CD14-positive monocyte (primary cell): ENCODE measurements around the gene GRIN1. TPM values are rescaled to one million over a fixed set of nuclear protein-coding genes. Genes with fewer than 3 reads are reported as not detected.

ENCODE experiments used
- DNase-seq, 3 donors: peaks; one replicate each; pipeline ENCODE4 v3.0.0-alpha.2; 2011 to 2022
- H2AFZ ChIP-seq: 2 replicates; pipeline ENCODE4 v1.6.0; 2012; ENCODE audit warnings: mild to moderate bottlenecking, low read depth, low read length, inconsistent platforms; ENCODE audit not compliant: insufficient read depth, poor library complexity, severe bottlenecking
- H3K27ac ChIP-seq, 2 donors: 1 replicate in 1 of 2; 2 replicates in 1 of 2; pipeline ENCODE4 v1.5.1; 2012 to 2013; ENCODE audit warnings: low read length in 2 of 2, control low read depth in 1 of 2, inconsistent platforms in 1 of 2, low read depth in 1 of 2, mild to moderate bottlenecking in 1 of 2
- H3K27me3 ChIP-seq, 2 donors: one replicate each; pipeline versions ENCODE4 v1.6.0 to v1.6.1; 2011 to 2013; ENCODE audit warnings: low read length in 2 of 2; ENCODE audit not compliant: control insufficient read depth in 2 of 2, insufficient read depth in 2 of 2
- H3K36me3 ChIP-seq, 2 donors: replicated peaks in 1 of 2; 1 replicate in 1 of 2; 2 replicates in 1 of 2; pipeline versions ENCODE4 v1.5.1 to v1.6.1; 2012 to 2013; ENCODE audit warnings: low read length in 2 of 2, control low read depth in 1 of 2, inconsistent platforms in 1 of 2, mild to moderate bottlenecking in 1 of 2; ENCODE audit not compliant: insufficient read depth in 2 of 2, control insufficient read depth in 1 of 2
- H3K4me1 ChIP-seq, 2 donors: 1 replicate in 1 of 2; 2 replicates in 1 of 2; pipeline versions ENCODE4 v1.5.1 to v1.6.1; 2012 to 2013; ENCODE audit warnings: low read length in 2 of 2, control low read depth in 1 of 2, inconsistent platforms in 1 of 2, mild to moderate bottlenecking in 1 of 2, moderate library complexity in 1 of 2; ENCODE audit not compliant: insufficient read depth in 2 of 2, control insufficient read depth in 1 of 2
- H3K4me2 ChIP-seq: replicated peaks from 2 replicates; pipeline ENCODE3; 2012; ENCODE audit warnings: low read length, moderate library complexity, mild to moderate bottlenecking; ENCODE audit not compliant: poor library complexity, severe bottlenecking; ENCODE audit errors: extremely low read depth
- H3K4me3 ChIP-seq, 3 experiments: fragments of 200-600 bp in 1 of 3; sonication (generic) in 1 of 3; replicated peaks in 1 of 3; 1 replicate in 2 of 3; 2 replicates in 1 of 3; pipeline ENCODE4 v1.5.1; 2011 to 2013; ENCODE audit warnings: low read length in 3 of 3, mild to moderate bottlenecking in 3 of 3, control low read depth in 2 of 3, low read depth in 2 of 3, inconsistent platforms in 1 of 3, moderate library complexity in 1 of 3
- H3K79me2 ChIP-seq: 2 replicates; pipeline ENCODE4 v1.6.0; 2012; ENCODE audit warnings: mild to moderate bottlenecking, control low read depth, inconsistent platforms, low read length, moderate library complexity; ENCODE audit not compliant: insufficient read depth
- H3K9ac ChIP-seq: 2 replicates; pipeline ENCODE4 v1.6.0; 2017; ENCODE audit warnings: low read length, mild to moderate bottlenecking; ENCODE audit not compliant: insufficient read depth, poor library complexity, severe bottlenecking
- H3K9me3 ChIP-seq, 2 donors: replicated peaks in 1 of 2; 1 replicate in 1 of 2; 2 replicates in 1 of 2; pipeline versions ENCODE4 v1.5.1 to v1.6.1; 2012 to 2013; ENCODE audit warnings: low read length in 2 of 2, control low read depth in 1 of 2; ENCODE audit not compliant: control insufficient read depth in 1 of 2, insufficient read depth in 1 of 2
- H4K20me1 ChIP-seq: 2 replicates; pipeline ENCODE4 v1.6.0; 2012; ENCODE audit warnings: mild to moderate bottlenecking, low read length, control low read depth, moderate library complexity; ENCODE audit not compliant: insufficient read depth
- H3K27ac Mint-ChIP-seq, 7 donors: one replicate each; pipeline ENCODE4 v1.8.0; 2020; ENCODE audit warnings: mild to moderate bottlenecking in 7 of 7, mixed read lengths in 7 of 7, moderate library complexity in 6 of 7, inconsistent platforms in 2 of 7
- H3K27me3 Mint-ChIP-seq, 3 donors: one replicate each; pipeline ENCODE4 v1.8.0; 2021 to 2022; ENCODE audit warnings: low read depth in 3 of 3, mild to moderate bottlenecking in 3 of 3, mixed read lengths in 3 of 3, moderate library complexity in 3 of 3, inconsistent platforms in 1 of 3
- H3K36me3 Mint-ChIP-seq, 2 donors: one replicate each; pipeline ENCODE4 v1.8.0; 2020; ENCODE audit warnings: mixed read lengths in 2 of 2, inconsistent platforms in 1 of 2, mild to moderate bottlenecking in 1 of 2
- H3K4me1 Mint-ChIP-seq: one replicate; pipeline ENCODE4 v1.8.0; 2020; ENCODE audit warnings: mild to moderate bottlenecking, mixed read lengths
- H3K4me3 Mint-ChIP-seq, 2 donors: one replicate each; pipeline ENCODE4 v1.8.0; 2020; ENCODE audit warnings: mild to moderate bottlenecking in 2 of 2, mixed read lengths in 2 of 2, moderate library complexity in 1 of 2
- H3K9me3 Mint-ChIP-seq, 7 donors: one replicate each; pipeline ENCODE4 v1.8.0; 2020 to 2022; ENCODE audit warnings: mixed read lengths in 7 of 7, mild to moderate bottlenecking in 6 of 7, moderate library complexity in 6 of 7, inconsistent platforms in 2 of 7
- WGBS: methylation state at CpG from one replicate; pipeline ENCODE4 v1.1.5; 2013; ENCODE audit warnings: missing lambda C conversion rate; ENCODE audit not compliant: insufficient coverage; 5-methylcytosine and 5-hydroxymethylcytosine counted together
- intact Hi-C, 2 donors: fragments of 100-400 bp; cut with micrococcal nuclease; formaldehyde crosslinking; loops; one replicate each; pipeline versions ENCODE4 v1.15.0 to v1.15.1; 2023
- polyA plus RNA-seq, 3 donors: library from polyadenylated mRNA; depleted of rRNA in 1 of 3; unstranded in 2 of 3; stranded (reverse) in 1 of 3; fragments of 300-500 nt in 2 of 3; fragments of >200 nt in 1 of 3; fragmentation: Illumina TruSeq in 2 of 3; gene quantifications; 1 replicate in 2 of 3; 2 replicates in 1 of 3; pipeline ENCODE4 v1.2.3, GENCODE V29; 2012 to 2021
- TF ChIP-seq, protein P1 (sequence below): fragments of 200-600 bp; IDR thresholded peaks from one replicate; pipeline ENCODE4 v1.8.0; 2022; ENCODE audit warnings: antibody characterized with exemption, mild to moderate bottlenecking

GRIN1 gene
- polyA plus RNA-seq, 3 donors: not detected

DNA sequence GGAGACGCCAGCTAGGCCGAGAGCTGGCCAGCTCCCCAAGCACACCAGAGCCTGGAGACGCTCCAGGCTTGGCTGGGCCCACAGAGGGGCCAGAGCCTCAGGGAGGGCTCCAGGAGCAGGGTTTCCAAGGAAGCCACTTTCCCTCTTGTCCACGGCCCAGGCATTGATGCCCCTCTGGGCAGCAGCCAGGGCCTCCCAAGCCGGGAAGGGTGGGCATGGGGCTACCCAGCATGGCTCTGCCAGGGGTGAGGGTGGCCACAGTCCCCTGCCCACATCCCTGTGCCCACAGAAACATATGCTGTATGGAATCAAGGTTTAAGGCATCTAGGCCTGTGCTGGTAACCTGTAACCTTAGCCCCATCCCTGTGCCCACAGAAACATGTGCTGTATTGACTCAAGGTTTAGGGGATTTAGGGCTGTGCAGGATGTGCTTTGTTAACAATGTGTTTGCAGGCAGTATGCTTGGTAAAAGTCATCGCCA, 22.9 kb upstream of the GRIN1 start:
- Mint-ChIP-seq H3K27ac (no peak overlapping the region), H3K4me1 (peaks cover 12% of the 10 kb centered on the region), H3K36me3 (peaks cover 5 to 15% of the 10 kb centered on the region in 2 donors), H3K27me3 (peaks cover 3 to 9% (median 6%) of the 10 kb centered on the region in 3 donors), H3K4me3 (no peak overlapping the region), H3K9me3 (peaks cover 0 to 3% (median 0%) of the 10 kb centered on the region in 7 donors)
- TF ChIP-seq, protein P1, sequence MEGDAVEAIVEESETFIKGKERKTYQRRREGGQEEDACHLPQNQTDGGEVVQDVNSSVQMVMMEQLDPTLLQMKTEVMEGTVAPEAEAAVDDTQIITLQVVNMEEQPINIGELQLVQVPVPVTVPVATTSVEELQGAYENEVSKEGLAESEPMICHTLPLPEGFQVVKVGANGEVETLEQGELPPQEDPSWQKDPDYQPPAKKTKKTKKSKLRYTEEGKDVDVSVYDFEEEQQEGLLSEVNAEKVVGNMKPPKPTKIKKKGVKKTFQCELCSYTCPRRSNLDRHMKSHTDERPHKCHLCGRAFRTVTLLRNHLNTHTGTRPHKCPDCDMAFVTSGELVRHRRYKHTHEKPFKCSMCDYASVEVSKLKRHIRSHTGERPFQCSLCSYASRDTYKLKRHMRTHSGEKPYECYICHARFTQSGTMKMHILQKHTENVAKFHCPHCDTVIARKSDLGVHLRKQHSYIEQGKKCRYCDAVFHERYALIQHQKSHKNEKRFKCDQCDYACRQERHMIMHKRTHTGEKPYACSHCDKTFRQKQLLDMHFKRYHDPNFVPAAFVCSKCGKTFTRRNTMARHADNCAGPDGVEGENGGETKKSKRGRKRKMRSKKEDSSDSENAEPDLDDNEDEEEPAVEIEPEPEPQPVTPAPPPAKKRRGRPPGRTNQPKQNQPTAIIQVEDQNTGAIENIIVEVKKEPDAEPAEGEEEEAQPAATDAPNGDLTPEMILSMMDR: no peak
- Histone ChIP-seq H2AFZ (no peak overlapping the region), H3K36me3 (peaks cover 20% of the 10 kb centered on the region in 2 donors), H3K4me1 (peaks cover 15 to 17% of the 10 kb centered on the region in 2 donors), H3K27ac (no peak overlapping the region), H3K79me2 (no peaks in the 10 kb centered on the region), H3K4me2 (no peak overlapping the region), H3K27me3 (peaks cover 0 to 3% of the 10 kb centered on the region in 2 donors), H3K9ac (no peak overlapping the region), H3K9me3 (no peaks in the 10 kb centered on the region), H3K4me3 (no peak overlapping the region), H4K20me1 (peaks cover 14% of the 10 kb centered on the region)
- no peak for DNase-seq
- intact Hi-C loops: loop anchor here in 1 of 2 donors (5.0 kb wide), 2 partner anchors 66 to 111 kb away; partner anchors contain the start of genes CYSRT1 and RNF224
- WGBS: 67% methylated on average over 3 of the region's 6 CpGs

DNA sequence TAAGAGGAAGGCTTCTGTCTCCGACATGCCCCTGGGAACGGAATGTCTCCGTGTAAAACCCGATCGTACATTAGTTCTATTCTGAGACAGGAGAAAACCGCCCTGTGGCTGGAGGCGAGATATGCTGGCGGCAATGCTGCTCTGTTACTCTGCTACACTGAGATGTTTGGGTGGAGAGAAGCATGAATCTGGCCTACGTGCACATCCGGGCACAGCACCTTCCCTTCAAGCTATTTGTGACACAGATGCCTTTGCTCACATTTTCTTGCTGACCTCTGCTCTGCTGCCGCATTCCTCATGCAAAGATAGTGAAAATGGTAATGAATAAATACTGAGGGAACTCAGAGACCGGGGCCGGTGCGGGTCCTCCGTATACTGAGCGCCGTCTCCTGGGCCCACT, 22.2 kb upstream of the GRIN1 start:
- peaks cover 13 to 15% of the 10 kb centered on the region in 2 donors for H3K36me3 ChIP-seq
- peaks cover 3 to 8% of the 10 kb centered on the region in 2 donors for H3K36me3 Mint-ChIP-seq
- no peak overlapping the region for H3K9ac ChIP-seq
- H3K4me3 ChIP-seq: no peak overlapping the region
- intact Hi-C loops: loop anchor here in 1 of 2 donors (5.0 kb wide), 2 partner anchors 66 to 111 kb away; partner anchors contain the start of genes CYSRT1 and RNF224
- TF ChIP-seq, protein P1: no peak
- no peak overlapping the region for H3K4me2 ChIP-seq
- H3K27ac ChIP-seq: no peak overlapping the region
- no peaks in the 10 kb centered on the region for H3K79me2 ChIP-seq
- peaks cover 0 to 3% (median 0%) of the 10 kb centered on the region in 7 donors for H3K9me3 Mint-ChIP-seq
- no peak overlapping the region for H3K4me3 Mint-ChIP-seq
- H3K27ac Mint-ChIP-seq: no peak overlapping the region
- H3K4me1 Mint-ChIP-seq: peaks cover 12% of the 10 kb centered on the region
- DNase-seq: no peak
- peaks cover 14% of the 10 kb centered on the region for H4K20me1 ChIP-seq
- peaks cover 15 to 17% of the 10 kb centered on the region in 2 donors for H3K4me1 ChIP-seq
- 92% methylated on average over 7 of the region's 17 CpGs for WGBS
- H3K9me3 ChIP-seq: no peaks in the 10 kb centered on the region
- no peak overlapping the region for H2AFZ ChIP-seq
- peaks cover 3 to 9% (median 6%) of the 10 kb centered on the region in 3 donors for H3K27me3 Mint-ChIP-seq
- H3K27me3 ChIP-seq: peaks cover 0 to 3% of the 10 kb centered on the region in 2 donors
